ENCODE measurements around the gene CCDC97. TPM values are rescaled to one million over a fixed set of nuclear protein-coding genes. Genes with fewer than 3 reads are reported as not detected.
A peak's percentile ranks its signal among the peaks of the same experiment; 100 is the strongest.

Gene CCDC97
- total RNA-seq, 2 experiments from 2014 or later = 15.0 to 36.6 TPM

DNA sequence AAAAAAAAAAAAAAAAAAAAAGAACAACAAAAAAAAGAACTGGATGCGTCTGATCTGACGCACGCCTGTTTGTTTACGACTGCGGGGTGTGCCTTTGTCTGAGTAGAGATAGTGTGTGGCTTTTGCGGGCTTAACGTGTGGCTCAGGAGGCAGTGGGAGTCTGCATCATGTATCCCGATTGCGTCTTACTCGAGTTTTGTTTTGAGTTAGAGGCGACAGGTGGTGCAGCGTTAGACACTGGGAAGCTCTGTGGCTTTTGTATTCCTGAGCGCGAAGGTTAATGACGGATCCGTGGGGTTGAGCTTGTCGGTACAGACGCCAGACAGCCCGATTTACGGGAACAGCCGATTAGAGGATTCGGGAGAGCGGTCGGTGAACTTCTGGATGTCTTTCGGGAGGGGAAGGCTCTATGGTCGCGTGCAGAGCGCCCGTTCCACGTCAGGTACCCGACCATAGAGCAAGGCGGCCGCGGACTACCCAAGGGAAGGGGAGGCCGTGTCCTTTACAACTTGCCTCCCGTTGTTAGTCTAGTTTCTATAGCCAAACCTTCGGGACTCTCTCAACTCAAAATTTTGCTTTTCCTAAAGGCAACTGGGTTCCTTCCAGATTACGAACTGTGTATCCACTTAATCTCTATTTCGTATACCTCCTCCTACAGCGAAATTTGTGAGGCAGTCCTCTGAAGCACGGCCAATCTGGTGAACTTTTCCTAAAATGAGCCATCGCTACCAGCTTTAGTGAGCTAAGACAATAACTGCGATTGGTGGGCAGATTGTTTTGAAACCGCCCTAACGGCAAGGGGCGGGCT is 46.7 kb upstream of the CCDC97 start:
- peaks cover 32% of the 10 kb centered on the region for H3K36me3 ChIP-seq (ENCODE audit: insufficient read depth, low read length)
- ChIA-PET POLR2A (interaction anchor here (0.6 to 1.0 kb wide), 6 partner anchors 18 to 1782 kb away, joined by 3 read pairs; partner anchors contain the start of gene TIMM50), CTCF (ENCODE audit: unreplicated experiment) (no interaction called here)
- H2AFZ ChIP-seq (ENCODE audit: low read length) = peak overlapping the region; percentile 83
- H3K79me2 ChIP-seq (ENCODE audit: insufficient read depth, low read depth, low read length) = peaks cover 44% of the 10 kb centered on the region
- peak overlapping the region; percentile 94 for H3K4me3 ChIP-seq (ENCODE audit: low read depth, low read length, poor library complexity, severe bottlenecking)
- H3K9me2 ChIP-seq (ENCODE audit: insufficient read depth, low read length) = no peaks in the 10 kb centered on the region
- TF ChIP-seq EZH2phosphoT487 (IDR thresholded peaks at IDR 0.05; ENCODE audit: borderline replicate concordance, low read depth, low read length) (no peak), CTCF (conservative IDR thresholded peaks at IDR 0.05; ENCODE audit: low read length) (no peak)
- H3K4me1 ChIP-seq (ENCODE audit: insufficient read depth, low read length, poor library complexity, severe bottlenecking) = peaks cover 15% of the 10 kb centered on the region
- peak; percentile 81 for DNase-seq (ENCODE audit: low spot score)
- intact Hi-C loops (cut with micrococcal nuclease; ENCODE audit: unreplicated experiment) = loop anchor here (2.0 to 5.0 kb wide), 4 partner anchors 90 to 466 kb away; partner anchors contain the start of genes EGLN2, ERICH4 and TGFB1
- BruUV-seq (replicated peaks) = TSS peak; percentile 97
- peak overlapping the region; percentile 94 for H3K4me2 ChIP-seq (ENCODE audit: low read length)
- no peaks in the 10 kb centered on the region for H3K9me3 ChIP-seq (ENCODE audit: low read length)
- H3K27ac ChIP-seq (ENCODE audit: low read depth, low read length, poor library complexity, severe bottlenecking) = peak overlapping the region; percentile 91
- H4K20me1 ChIP-seq (ENCODE audit: insufficient read depth, low read length) = peaks cover 19% of the 10 kb centered on the region

GRCh38 chr19:41263850-41264580 is 46.0 kb upstream of the CCDC97 start, which contains the start of gene HNRNPUL1:
Gene HNRNPUL1, plus strand, starts transcription at chr19:41264372. Its CDS starts 132 bp downstream, at chr19:41264504.
- Histone ChIP-seq H3K36me3 (ENCODE audit: insufficient read depth, low read length) (peaks cover 40% of the 10 kb centered on the region), H3K27ac (ENCODE audit: low read depth, low read length, poor library complexity, severe bottlenecking) (peak within 1 kb of the TSS; percentile 91), H3K4me1 (ENCODE audit: insufficient read depth, low read length, poor library complexity, severe bottlenecking) (peaks cover 15% of the 10 kb centered on the region), H2AFZ (ENCODE audit: low read length) (peak within 1 kb of the TSS; percentile 83), H3K4me3 (ENCODE audit: low read depth, low read length, poor library complexity, severe bottlenecking) (peak within 1 kb of the TSS; percentile 96), H3K9me2 (ENCODE audit: insufficient read depth, low read length) (no peaks in the 10 kb centered on the region), H3K4me2 (ENCODE audit: low read length) (peak within 1 kb of the TSS; percentile 94), H4K20me1 (ENCODE audit: insufficient read depth, low read length) (peaks cover 19% of the 10 kb centered on the region), H3K79me2 (ENCODE audit: insufficient read depth, low read depth, low read length) (peaks cover 52% of the 10 kb centered on the region), H3K9me3 (ENCODE audit: low read length) (no peaks in the 10 kb centered on the region)
- peak; percentile 64 for TF ChIP-seq CTCF (conservative IDR thresholded peaks at IDR 0.05; ENCODE audit: low read length)
- TF ChIP-seq EZH2phosphoT487 (IDR thresholded peaks at IDR 0.05; ENCODE audit: borderline replicate concordance, low read depth, low read length) = no peak
- intact Hi-C loops (cut with micrococcal nuclease; ENCODE audit: unreplicated experiment) = loop anchor here (2.0 to 5.0 kb wide), 5 partner anchors 63 to 467 kb away; partner anchors contain the start of genes EGLN2, ERICH4 and TGFB1
- POLR2A ChIA-PET = interaction anchor here (0.7 to 1.4 kb wide), 5 partner anchors 17 to 1019 kb away, joined by 3 read pairs; partner anchors contain the start of gene B9D2
- BruUV-seq (replicated peaks) = no TSS peak
- DNase-seq (ENCODE audit: low spot score) = peak; percentile 100
- CTCF ChIA-PET (ENCODE audit: unreplicated experiment) = no interaction called here
